ENCODE measurements around the gene PDE4B. TPM values are rescaled to one million over a fixed set of nuclear protein-coding genes. Genes with fewer than 3 reads are reported as not detected.

Gene PDE4B
- total RNA-seq, 1 donor from 2014 or later: 3.8 TPM

GRCh38 chr1:66370462-66370971, 577.8 kb downstream of the PDE4B start:
- no peak for TF ChIP-seq CTCF (conservative IDR thresholded peaks at IDR 0.05; ENCODE audit: low read depth, low read length)
- peak; percentile 71 for DNase-seq (ENCODE audit: low read depth)
- H3K4me3 ChIP-seq (ENCODE audit: low read depth, low read length): no peak overlapping the region

GRCh38 chr1:66371233-66372005, 578.7 kb downstream of the PDE4B start:
- no peak overlapping the region for H3K4me3 ChIP-seq (ENCODE audit: low read depth, low read length)
- peak; percentile 35 for DNase-seq (ENCODE audit: low read depth)

DNA sequence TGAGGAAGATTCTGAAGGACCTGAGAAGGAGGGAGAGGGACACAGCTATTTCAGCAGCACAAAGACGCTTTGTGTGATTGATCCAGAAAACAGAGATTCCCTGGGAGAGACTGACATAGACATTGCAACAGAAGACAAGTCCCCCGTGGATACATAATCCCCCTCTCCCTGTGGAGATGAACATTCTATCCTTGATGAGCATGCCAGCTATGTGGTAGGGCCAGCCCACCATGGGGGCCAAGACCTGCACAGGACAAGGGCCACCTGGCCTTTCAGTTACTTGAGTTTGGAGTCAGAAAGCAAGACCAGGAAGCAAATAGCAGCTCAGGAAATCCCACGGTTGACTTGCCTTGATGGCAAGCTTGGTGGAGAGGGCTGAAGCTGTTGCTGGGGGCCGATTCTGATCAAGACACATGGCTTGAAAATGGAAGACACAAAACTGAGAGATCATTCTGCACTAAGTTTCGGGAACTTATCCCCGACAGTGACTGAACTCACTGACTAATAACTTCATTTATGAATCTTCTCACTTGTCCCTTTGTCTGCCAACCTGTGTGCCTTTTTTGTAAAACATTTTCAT, 579.9 kb downstream of the PDE4B start:
- no peak for TF ChIP-seq CTCF (conservative IDR thresholded peaks at IDR 0.05; ENCODE audit: low read depth, low read length)
- DNase-seq (ENCODE audit: low read depth): no peak
- no peak overlapping the region for H3K4me3 ChIP-seq (ENCODE audit: low read depth, low read length)

More at GRCh38 chr1:66371233-66372005, 578.7 kb downstream of the PDE4B start:
- no peak for TF ChIP-seq CTCF (conservative IDR thresholded peaks at IDR 0.05; ENCODE audit: low read depth, low read length)

- TF ChIP-seq CTCF (conservative IDR thresholded peaks at IDR 0.05; ENCODE audit: low read depth, low read length): no peak
- no peak overlapping the region for H3K4me3 ChIP-seq (ENCODE audit: low read depth, low read length)
- no peak for DNase-seq (ENCODE audit: low read depth)
Observed at GRCh38 chr1:66373157-66373591, 580.5 kb downstream of the PDE4B start.

- no peak overlapping the region for H3K4me3 ChIP-seq (ENCODE audit: low read depth, low read length)
- DNase-seq (ENCODE audit: low read depth): no peak
- TF ChIP-seq CTCF (conservative IDR thresholded peaks at IDR 0.05; ENCODE audit: low read depth, low read length): no peak
Observed at GRCh38 chr1:66374148-66374547, 581.5 kb downstream of the PDE4B start.

DNA sequence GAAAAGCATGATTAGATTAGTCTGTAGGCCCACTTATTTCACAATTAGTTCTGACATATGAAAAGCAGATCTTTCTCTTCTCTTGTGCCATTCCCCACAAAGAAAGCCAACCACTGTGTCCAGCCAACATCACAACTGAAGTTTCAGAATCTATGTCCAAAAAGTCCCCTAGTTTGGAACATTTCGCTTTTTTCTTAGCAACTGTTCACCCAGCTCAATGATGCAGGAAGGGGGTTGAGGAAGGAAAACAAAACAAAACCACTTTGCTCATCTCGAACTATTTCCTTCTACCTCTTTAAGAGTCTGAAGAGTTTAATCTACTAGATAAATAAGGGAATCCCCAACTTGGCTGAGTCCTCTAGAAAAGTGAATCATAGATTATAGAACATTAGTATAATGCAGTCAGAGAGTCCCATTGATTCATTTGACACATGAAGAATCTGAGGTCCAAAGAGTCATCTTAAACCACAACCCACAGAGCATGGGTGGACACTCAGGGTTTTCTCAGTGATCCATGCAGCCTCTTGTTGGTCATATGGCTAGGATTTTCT, 581.9 kb downstream of the PDE4B start:
- no peak for TF ChIP-seq CTCF (conservative IDR thresholded peaks at IDR 0.05; ENCODE audit: low read depth, low read length)
- H3K4me3 ChIP-seq (ENCODE audit: low read depth, low read length): no peak overlapping the region
- DNase-seq (ENCODE audit: low read depth): peak; percentile 71

Data from epithelial cell of proximal tubule (primary cell).